ENCODE results near the gene RPS3A. TPM values are rescaled to one million over a fixed set of nuclear protein-coding genes. Genes with fewer than 3 reads are reported as not detected.
A peak's percentile ranks its signal among the peaks of the same experiment; 100 is the strongest.

Gene RPS3A
- total RNA-seq, 1 experiment from 2014 or later: 1,751 TPM

DNA sequence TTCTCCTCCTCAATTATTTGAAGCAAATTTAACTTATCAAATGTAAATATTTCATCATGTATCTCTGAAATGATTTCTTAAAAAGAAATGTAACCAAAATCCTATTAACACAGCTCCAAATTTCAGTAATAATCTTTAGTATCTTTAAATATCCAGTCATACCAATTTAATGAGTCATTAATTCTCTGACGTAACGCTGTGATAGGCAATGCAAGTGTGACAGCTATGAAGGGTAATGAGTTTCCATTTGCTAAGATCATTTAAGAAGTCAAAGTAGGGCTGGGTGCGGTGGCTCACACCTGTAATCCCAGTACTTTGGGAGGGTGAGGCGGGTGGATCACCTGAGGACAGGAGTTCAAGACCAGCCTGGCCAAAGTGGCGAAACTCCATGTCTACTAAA is 15.6 kb downstream of the RPS3A start:
- Histone ChIP-seq H3K36me3 (ENCODE audit: insufficient read depth, low read length, poor library complexity, severe bottlenecking) (no peaks in the 10 kb centered on the region), H3K27ac (ENCODE audit: low read depth, low read length, poor library complexity, severe bottlenecking) (no peak overlapping the region), H3K27me3 (replicated peaks; ENCODE audit: insufficient read depth, low read depth, low read length, poor library complexity) (no peaks in the 10 kb centered on the region), H3K4me1 (ENCODE audit: insufficient read depth, low read length, poor library complexity, severe bottlenecking) (no peaks in the 10 kb centered on the region), H3K4me3 (ENCODE audit: low read depth, low read length, poor library complexity, severe bottlenecking) (no peak overlapping the region), H3K9me3 (ENCODE audit: low read depth, low read length, poor library complexity, severe bottlenecking) (no peaks in the 10 kb centered on the region)
- intact Hi-C loops (cut with micrococcal nuclease; ENCODE audit: unreplicated experiment): loop anchor here (10.0 kb wide), 1 partner anchor 1270 kb away; no protein-coding TSS in a partner anchor
- ChIA-PET POLR2A (ENCODE audit: low non-redundant PET) (interaction anchor here (0.6 kb wide), 1 partner anchor 267 kb away, joined by 3 read pairs; no protein-coding TSS in a partner anchor), CTCF (no interaction called here)
- BruUV-seq (replicated peaks): no TSS peak
- TF ChIP-seq CTCF (conservative IDR thresholded peaks at IDR 0.05; ENCODE audit: low read depth, low read length) (no peak), EZH2 (IDR thresholded peaks at IDR 0.05; ENCODE audit: borderline replicate concordance, low read depth, low read length, poor library complexity, severe bottlenecking) (no peak)
- peak; percentile 24 for DNase-seq (ENCODE audit: low spot score)

DNA sequence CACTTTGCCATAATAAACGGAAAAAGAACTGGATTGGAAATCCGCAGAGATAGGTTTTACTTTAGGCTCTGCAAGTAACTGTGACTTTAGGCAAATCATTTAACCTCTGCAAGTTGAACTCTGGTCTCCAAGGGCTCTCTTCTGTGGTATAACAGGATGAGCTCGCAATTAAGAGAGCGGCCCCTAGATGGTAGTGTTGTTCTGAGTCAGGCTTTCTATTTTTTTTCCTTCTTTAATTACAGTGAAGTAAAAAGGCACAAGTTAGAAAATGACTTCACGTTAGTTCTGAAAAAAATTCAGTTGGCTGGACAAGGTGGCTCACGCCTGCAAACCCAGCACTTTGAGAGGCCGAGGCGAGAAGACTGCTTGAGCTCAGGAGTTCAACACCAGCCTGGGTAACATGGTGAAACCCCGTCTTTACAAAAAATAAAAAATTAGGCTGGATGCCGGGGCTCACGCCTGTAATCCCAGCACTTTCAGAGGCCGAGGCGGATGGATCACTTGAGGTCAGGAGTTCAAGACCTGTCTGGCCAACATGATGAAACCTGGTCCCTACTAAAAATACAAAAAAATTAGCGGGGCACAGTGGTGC is 18.0 kb downstream of the RPS3A start:
- CTCF ChIA-PET: interaction anchor here (0.5 to 1.4 kb wide), 6 partner anchors 54 to 760 kb away, joined by 3 to 9 read pairs (median 4); no protein-coding TSS in a partner anchor
- no peaks in the 10 kb centered on the region for H3K4me1 ChIP-seq (ENCODE audit: insufficient read depth, low read length, poor library complexity, severe bottlenecking)
- POLR2A ChIA-PET (ENCODE audit: low non-redundant PET): no interaction called here
- no peaks in the 10 kb centered on the region for H3K9me3 ChIP-seq (ENCODE audit: low read depth, low read length, poor library complexity, severe bottlenecking)
- no peak overlapping the region for H3K4me3 ChIP-seq (ENCODE audit: low read depth, low read length, poor library complexity, severe bottlenecking)
- H3K36me3 ChIP-seq (ENCODE audit: insufficient read depth, low read length, poor library complexity, severe bottlenecking): no peaks in the 10 kb centered on the region
- intact Hi-C loops (cut with micrococcal nuclease; ENCODE audit: unreplicated experiment): loop anchor here (1.0 to 10.0 kb wide), 4 partner anchors 245 to 1267 kb away; no protein-coding TSS in a partner anchor
- DNase-seq (ENCODE audit: low spot score): peak; percentile 81
- no peaks in the 10 kb centered on the region for H3K27me3 ChIP-seq (replicated peaks; ENCODE audit: insufficient read depth, low read depth, low read length, poor library complexity)
- no peak overlapping the region for H3K27ac ChIP-seq (ENCODE audit: low read depth, low read length, poor library complexity, severe bottlenecking)
- TF ChIP-seq CTCF (conservative IDR thresholded peaks at IDR 0.05; ENCODE audit: low read depth, low read length) (peak; percentile 82), EZH2 (IDR thresholded peaks at IDR 0.05; ENCODE audit: borderline replicate concordance, low read depth, low read length, poor library complexity, severe bottlenecking) (no peak)
- no TSS peak for BruUV-seq (replicated peaks)

DNA sequence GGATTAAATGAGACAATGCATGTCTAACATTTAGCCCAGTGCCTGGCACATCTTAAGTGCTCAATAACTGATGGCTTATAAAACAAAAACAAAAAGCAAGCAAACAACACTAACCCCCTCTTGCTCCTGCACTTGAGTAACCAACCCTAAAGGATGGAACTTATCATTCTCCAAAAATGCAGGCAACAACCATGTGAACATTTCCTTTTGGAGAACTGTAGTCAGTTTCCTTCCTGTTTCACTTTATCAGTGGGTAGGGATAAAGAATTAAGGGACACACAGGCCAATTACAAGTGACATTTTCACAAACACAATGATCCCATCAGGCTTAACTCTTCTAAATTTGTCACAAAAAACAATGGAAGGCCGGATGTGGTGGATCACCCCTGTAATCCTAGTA is 30.4 kb downstream of the RPS3A start:
- no TSS peak for BruUV-seq (replicated peaks)
- H3K27me3 ChIP-seq (replicated peaks; ENCODE audit: insufficient read depth, low read depth, low read length, poor library complexity): no peaks in the 10 kb centered on the region
- intact Hi-C loops (cut with micrococcal nuclease; ENCODE audit: unreplicated experiment): no loop called here
- POLR2A ChIA-PET (ENCODE audit: low non-redundant PET): no interaction called here
- CTCF ChIA-PET: no interaction called here
- no peaks in the 10 kb centered on the region for H3K4me1 ChIP-seq (ENCODE audit: insufficient read depth, low read length, poor library complexity, severe bottlenecking)
- TF ChIP-seq CTCF (conservative IDR thresholded peaks at IDR 0.05; ENCODE audit: low read depth, low read length) (no peak), EZH2 (IDR thresholded peaks at IDR 0.05; ENCODE audit: borderline replicate concordance, low read depth, low read length, poor library complexity, severe bottlenecking) (no peak)
- H3K27ac ChIP-seq (ENCODE audit: low read depth, low read length, poor library complexity, severe bottlenecking): no peak overlapping the region
- H3K4me3 ChIP-seq (ENCODE audit: low read depth, low read length, poor library complexity, severe bottlenecking): no peak overlapping the region
- H3K36me3 ChIP-seq (ENCODE audit: insufficient read depth, low read length, poor library complexity, severe bottlenecking): no peaks in the 10 kb centered on the region
- no peak for DNase-seq (ENCODE audit: low spot score)
- no peaks in the 10 kb centered on the region for H3K9me3 ChIP-seq (ENCODE audit: low read depth, low read length, poor library complexity, severe bottlenecking)
